PC-3 (cell line): ENCODE data around the gene SRRD. TPM values are rescaled to one million over a fixed set of nuclear protein-coding genes. Genes with fewer than 3 reads are reported as not detected.
A peak's percentile ranks its signal among the peaks of the same experiment; 100 is the strongest.
"Not testable (repeated sequence)": the region's sequence is repeated elsewhere in the genome, so short reads cannot be mapped to it uniquely, and the experiment has no call there.

ENCODE experiments used
- ATAC-seq: fragments of 200-7000 bp; cut with Tn5 transposase; 2 replicates; pipeline ENCODE4 v1.9.1; 2020; ENCODE audit warnings: mild to moderate bottlenecking, moderate library complexity
- BruUV-seq: library from RNA; stranded (reverse); fragments of 400-500 nt; replicated peaks from 2 replicates; lab custom pipeline; 2021; lab: Mats Ljungman, UMichigan
- CTCF ChIA-PET: fragments of 300-600 bp; sonication (Branson Sonifier 250); formaldehyde crosslinking; loops from one replicate; lab custom pipeline; 2022; ENCODE audit warnings: antibody characterized with exemption; lab: Charles Lee
- POLR2A ChIA-PET: fragments of 300-600 bp; sonication (Branson Sonifier 250); formaldehyde crosslinking; loops from one replicate; lab custom pipeline; 2022; ENCODE audit warnings: antibody characterized with exemption; ENCODE audit not compliant: unreplicated experiment; lab: Charles Lee
- DNase-seq: peaks from one replicate; pipeline ENCODE4 v3.0.0-alpha.2; 2015
- H2AFZ ChIP-seq: fragments of 300-600 bp; sonication (generic); 2 replicates; pipeline ENCODE4 v1.6.0; 2016; ENCODE audit warnings: antibody characterized with exemption, low read length
- H3F3A ChIP-seq: fragments of 300-600 bp; sonication (generic); one replicate; pipeline ENCODE4 v1.6.0; 2017; ENCODE audit warnings: antibody characterized with exemption, low read length, control low read depth, mild to moderate bottlenecking; ENCODE audit not compliant: unreplicated experiment
- H3K27ac ChIP-seq: fragments of 300-600 bp; sonication (generic); 2 replicates; pipeline ENCODE4 v1.5.1; 2016; ENCODE audit warnings: mild to moderate bottlenecking, low read length
- H3K27me3 ChIP-seq: fragments of 300-600 bp; sonication (generic); 2 replicates; pipeline ENCODE4 v1.6.1; 2016; ENCODE audit warnings: low read length, mixed read lengths
- H3K36me3 ChIP-seq: fragments of 300-600 bp; sonication (generic); 2 replicates; pipeline ENCODE4 v1.6.1; 2016; ENCODE audit warnings: low read depth, mixed run types, low read length, mixed read lengths
- H3K4me1 ChIP-seq: fragments of 300-600 bp; sonication (generic); 2 replicates; pipeline ENCODE4 v1.5.1; 2016; ENCODE audit warnings: low read length; ENCODE audit not compliant: insufficient read depth
- H3K4me2 ChIP-seq: fragments of 300-600 bp; sonication (generic); 2 replicates; pipeline ENCODE4 v1.6.0; 2016; ENCODE audit warnings: low read length
- H3K4me3 ChIP-seq: fragments of 300-600 bp; sonication (generic); 2 replicates; pipeline ENCODE4 v1.5.1; 2016; ENCODE audit warnings: mild to moderate bottlenecking, low read length, mixed read lengths
- H3K79me2 ChIP-seq: fragments of 300-600 bp; sonication (generic); 2 replicates; pipeline ENCODE4 v1.6.1; 2017; ENCODE audit warnings: low read length, mixed read lengths
- H3K9ac ChIP-seq: fragments of 300-600 bp; sonication (generic); 2 replicates; pipeline ENCODE4 v1.6.0; 2016; ENCODE audit warnings: mild to moderate bottlenecking, low read length
- H3K9me2 ChIP-seq: fragments of 300-600 bp; sonication (generic); replicated peaks from 2 replicates; pipeline ENCODE4 v1.6.1; 2016; ENCODE audit warnings: mixed run types, low read length, mixed read lengths
- H3K9me3 ChIP-seq: fragments of 300-600 bp; sonication (generic); 2 replicates; pipeline ENCODE4 v1.6.1; 2016; ENCODE audit warnings: low read length, mixed read lengths
- H4K20me1 ChIP-seq: fragments of 300-600 bp; sonication (generic); 2 replicates; pipeline ENCODE4 v1.6.1; 2016; ENCODE audit warnings: low read length, mixed read lengths
- CTCF ChIP-seq: fragments of 300-600 bp; sonication (generic); conservative IDR thresholded peaks from 2 replicates; pipeline ENCODE4 v1.5.1; 2017; ENCODE audit warnings: antibody characterized with exemption, low read depth, mild to moderate bottlenecking, low read length
- EZH2 ChIP-seq: fragments of 300-600 bp; sonication (generic); IDR thresholded peaks from one replicate; pipeline ENCODE4 v1.6.1; 2017; ENCODE audit warnings: antibody characterized with exemption, mild to moderate bottlenecking, low read length; ENCODE audit not compliant: unreplicated experiment
- EZH2phosphoT487 ChIP-seq: fragments of 300-600 bp; sonication (generic); IDR thresholded peaks from 2 replicates; pipeline ENCODE4 v1.6.1; 2018; ENCODE audit warnings: mild to moderate bottlenecking, antibody characterized with exemption, low read length, borderline replicate concordance
- intact Hi-C: fragments of 100-400 bp; cut with micrococcal nuclease; formaldehyde crosslinking; loops from 2 replicates; pipeline ENCODE4 v1.9.0; 2023
- total RNA-seq: library from RNA; depleted of rRNA; stranded (reverse); fragments of >200 nt; gene quantifications from 2 replicates; pipeline ENCODE4 v1.2.3, GENCODE V29; 2014

SRRD gene
- total RNA-seq, 1 experiment from 2014 or later, result 17.6 TPM

- H2AFZ ChIP-seq, result no peak overlapping the region
- peak; percentile 32 for DNase-seq
- H3K79me2 ChIP-seq, result no peaks in the 10 kb centered on the region
- H3K4me3 ChIP-seq, result no peak overlapping the region
- H3K4me2 ChIP-seq, result no peak overlapping the region
- H4K20me1 ChIP-seq, result no peaks in the 10 kb centered on the region
- ChIA-PET POLR2A (no interaction called here), CTCF (no interaction called here)
- TF ChIP-seq CTCF (no peak), EZH2 (no peak), EZH2phosphoT487 (no peak)
- no peaks in the 10 kb centered on the region for H3F3A ChIP-seq
- H3K27ac ChIP-seq, result no peak overlapping the region
- no peak overlapping the region for H3K9ac ChIP-seq
- BruUV-seq, result no TSS peak
- H3K9me3 ChIP-seq, result no peaks in the 10 kb centered on the region
- no peaks in the 10 kb centered on the region; the same call in 1 of the 2 replicates for H3K4me1 ChIP-seq
- H3K27me3 ChIP-seq, result no peaks in the 10 kb centered on the region
- no peaks in the 10 kb centered on the region for H3K36me3 ChIP-seq
- H3K9me2 ChIP-seq, result no peaks in the 10 kb centered on the region
- intact Hi-C loops, result no loop called here
- peak; percentile 71 for ATAC-seq
Measured at GRCh38 chr22:26436903-26437515, 46.7 kb upstream of the SRRD start.

- H3K4me2 ChIP-seq, result no peak overlapping the region
- no peaks in the 10 kb centered on the region; the same call in 1 of the 2 replicates for H3K4me1 ChIP-seq
- H3K9ac ChIP-seq, result no peak overlapping the region
- DNase-seq, result no peak
- TF ChIP-seq EZH2phosphoT487, result no peak
- TF ChIP-seq EZH2, result no peak
- no peak for TF ChIP-seq CTCF
- no peaks in the 10 kb centered on the region for H3K9me2 ChIP-seq
- no peak for ATAC-seq
- ChIA-PET POLR2A (no interaction called here), CTCF (no interaction called here)
- H2AFZ ChIP-seq, result no peak overlapping the region
- H3K27me3 ChIP-seq, result no peaks in the 10 kb centered on the region
- no peak overlapping the region for H3K4me3 ChIP-seq
- H3F3A ChIP-seq, result no peaks in the 10 kb centered on the region
- no peaks in the 10 kb centered on the region for H3K36me3 ChIP-seq
- H3K79me2 ChIP-seq, result no peaks in the 10 kb centered on the region
- H3K9me3 ChIP-seq, result no peaks in the 10 kb centered on the region
- no peak overlapping the region for H3K27ac ChIP-seq
- no TSS peak for BruUV-seq
- H4K20me1 ChIP-seq, result no peaks in the 10 kb centered on the region
- intact Hi-C loops, result no loop called here
Measured at GRCh38 chr22:26437694-26438392, 45.8 kb upstream of the SRRD start.

GRCh38 chr22:26438776-26439175 lies 44.9 kb upstream of the SRRD start:
- BruUV-seq, H3K4me1 ChIP-seq, H3K79me2 ChIP-seq, H3K4me2 ChIP-seq, ATAC-seq, H3K27ac ChIP-seq, H4K20me1 ChIP-seq, H3K9me2 ChIP-seq, H2AFZ ChIP-seq, H3K27me3 ChIP-seq, H3K4me3 ChIP-seq, intact Hi-C loops, CTCF ChIA-PET, H3F3A ChIP-seq, H3K9me3 ChIP-seq, DNase-seq, H3K36me3 ChIP-seq, H3K9ac ChIP-seq, POLR2A ChIA-PET: not testable (repeated sequence)
